ENCODE data around the gene BOLA2B. TPM values are rescaled to one million over a fixed set of nuclear protein-coding genes. Genes with fewer than 3 reads are reported as not detected.

The BOLA2B gene
- total and polyA plus RNA-seq, 9 of the 15 experiments (the other 6 are each of a cell fraction or from before 2014, with no cell fraction given), result 43.9 to 613 (median 181) TPM

DNA sequence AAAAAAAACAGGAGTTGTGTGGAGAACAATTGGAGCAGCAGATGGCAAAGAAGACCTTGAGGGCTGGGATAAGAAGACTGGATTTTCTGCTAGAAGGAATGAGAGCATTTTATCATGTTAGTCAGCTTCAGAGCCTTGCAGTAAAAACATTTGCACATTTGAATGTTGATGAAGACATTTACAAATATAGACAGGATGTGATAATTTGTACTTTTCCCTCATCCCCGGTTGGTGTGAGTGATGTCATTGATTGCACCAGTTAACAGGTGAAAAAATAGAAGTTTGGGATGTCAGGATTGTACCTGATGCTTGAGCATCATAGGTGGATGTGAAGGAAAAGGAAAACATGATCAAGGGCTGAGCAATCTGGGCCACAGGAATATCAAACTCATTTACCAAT lies 47.8 kb downstream of the BOLA2B start (continued):
- TF ChIP-seq, protein P1, sequence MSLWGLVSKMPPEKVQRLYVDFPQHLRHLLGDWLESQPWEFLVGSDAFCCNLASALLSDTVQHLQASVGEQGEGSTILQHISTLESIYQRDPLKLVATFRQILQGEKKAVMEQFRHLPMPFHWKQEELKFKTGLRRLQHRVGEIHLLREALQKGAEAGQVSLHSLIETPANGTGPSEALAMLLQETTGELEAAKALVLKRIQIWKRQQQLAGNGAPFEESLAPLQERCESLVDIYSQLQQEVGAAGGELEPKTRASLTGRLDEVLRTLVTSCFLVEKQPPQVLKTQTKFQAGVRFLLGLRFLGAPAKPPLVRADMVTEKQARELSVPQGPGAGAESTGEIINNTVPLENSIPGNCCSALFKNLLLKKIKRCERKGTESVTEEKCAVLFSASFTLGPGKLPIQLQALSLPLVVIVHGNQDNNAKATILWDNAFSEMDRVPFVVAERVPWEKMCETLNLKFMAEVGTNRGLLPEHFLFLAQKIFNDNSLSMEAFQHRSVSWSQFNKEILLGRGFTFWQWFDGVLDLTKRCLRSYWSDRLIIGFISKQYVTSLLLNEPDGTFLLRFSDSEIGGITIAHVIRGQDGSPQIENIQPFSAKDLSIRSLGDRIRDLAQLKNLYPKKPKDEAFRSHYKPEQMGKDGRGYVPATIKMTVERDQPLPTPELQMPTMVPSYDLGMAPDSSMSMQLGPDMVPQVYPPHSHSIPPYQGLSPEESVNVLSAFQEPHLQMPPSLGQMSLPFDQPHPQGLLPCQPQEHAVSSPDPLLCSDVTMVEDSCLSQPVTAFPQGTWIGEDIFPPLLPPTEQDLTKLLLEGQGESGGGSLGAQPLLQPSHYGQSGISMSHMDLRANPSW (CRISPR knock-in tag; IDR thresholded peaks at IDR 0.05), result no peak
- no peak for TF ChIP-seq ZNF695 (CRISPR knock-in tag; IDR thresholded peaks at IDR 0.05)
- no peak for TF ChIP-seq MEF2A (IDR thresholded peaks at IDR 0.05; ENCODE audit: control insufficient read depth, low read depth, low read length)
- no peak for TF ChIP-seq PHB2 (IDR thresholded peaks at IDR 0.05; ENCODE audit: low read depth)
- TF ChIP-seq ZNF76 (CRISPR knock-in tag; IDR thresholded peaks at IDR 0.05; ENCODE audit: borderline replicate concordance), result no peak
- TF ChIP-seq CCAR2 (IDR thresholded peaks at IDR 0.05; ENCODE audit: low read depth, low read length), result no peak
- TF ChIP-seq ZNF311 (CRISPR knock-in tag; IDR thresholded peaks at IDR 0.05), result no peak
- TF ChIP-seq CHD7 (IDR thresholded peaks at IDR 0.05; ENCODE audit: low read depth, low read length), result no peak
- TF ChIP-seq, protein P2, sequence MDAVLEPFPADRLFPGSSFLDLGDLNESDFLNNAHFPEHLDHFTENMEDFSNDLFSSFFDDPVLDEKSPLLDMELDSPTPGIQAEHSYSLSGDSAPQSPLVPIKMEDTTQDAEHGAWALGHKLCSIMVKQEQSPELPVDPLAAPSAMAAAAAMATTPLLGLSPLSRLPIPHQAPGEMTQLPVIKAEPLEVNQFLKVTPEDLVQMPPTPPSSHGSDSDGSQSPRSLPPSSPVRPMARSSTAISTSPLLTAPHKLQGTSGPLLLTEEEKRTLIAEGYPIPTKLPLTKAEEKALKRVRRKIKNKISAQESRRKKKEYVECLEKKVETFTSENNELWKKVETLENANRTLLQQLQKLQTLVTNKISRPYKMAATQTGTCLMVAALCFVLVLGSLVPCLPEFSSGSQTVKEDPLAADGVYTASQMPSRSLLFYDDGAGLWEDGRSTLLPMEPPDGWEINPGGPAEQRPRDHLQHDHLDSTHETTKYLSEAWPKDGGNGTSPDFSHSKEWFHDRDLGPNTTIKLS (IDR thresholded peaks at IDR 0.05; ENCODE audit: borderline replicate concordance, low read depth), result no peak
